ENCODE results near the gene PDILT.

- TF ChIP-seq, protein P1, sequence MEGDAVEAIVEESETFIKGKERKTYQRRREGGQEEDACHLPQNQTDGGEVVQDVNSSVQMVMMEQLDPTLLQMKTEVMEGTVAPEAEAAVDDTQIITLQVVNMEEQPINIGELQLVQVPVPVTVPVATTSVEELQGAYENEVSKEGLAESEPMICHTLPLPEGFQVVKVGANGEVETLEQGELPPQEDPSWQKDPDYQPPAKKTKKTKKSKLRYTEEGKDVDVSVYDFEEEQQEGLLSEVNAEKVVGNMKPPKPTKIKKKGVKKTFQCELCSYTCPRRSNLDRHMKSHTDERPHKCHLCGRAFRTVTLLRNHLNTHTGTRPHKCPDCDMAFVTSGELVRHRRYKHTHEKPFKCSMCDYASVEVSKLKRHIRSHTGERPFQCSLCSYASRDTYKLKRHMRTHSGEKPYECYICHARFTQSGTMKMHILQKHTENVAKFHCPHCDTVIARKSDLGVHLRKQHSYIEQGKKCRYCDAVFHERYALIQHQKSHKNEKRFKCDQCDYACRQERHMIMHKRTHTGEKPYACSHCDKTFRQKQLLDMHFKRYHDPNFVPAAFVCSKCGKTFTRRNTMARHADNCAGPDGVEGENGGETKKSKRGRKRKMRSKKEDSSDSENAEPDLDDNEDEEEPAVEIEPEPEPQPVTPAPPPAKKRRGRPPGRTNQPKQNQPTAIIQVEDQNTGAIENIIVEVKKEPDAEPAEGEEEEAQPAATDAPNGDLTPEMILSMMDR (IDR thresholded peaks at IDR 0.05) = no peak
- TF ChIP-seq EP300 (IDR thresholded peaks at IDR 0.05) (no peak), POLR2A (IDR thresholded peaks at IDR 0.05) (no peak)
Observed at GRCh38 chr16:20401066-20401465, 3.5 kb downstream of the PDILT start.
